A549 (cell line): ENCODE measurements around the gene ALDH16A1.

Experiments used
- EP300 ChIP-seq, 2 experiments: fragments of >200 bp; sonication (Bioruptor Twin); formaldehyde crosslinking; IDR thresholded peaks; 2 replicates in 1 of 2; 3 replicates in 1 of 2; pipeline ENCODE4 v1.6.1; 2016 to 2017
- RCOR1 ChIP-seq: fragments of 150-350 bp; IDR thresholded peaks from 2 replicates; pipeline ENCODE4 v1.6.1; 2014; ENCODE audit warnings: antibody characterized with exemption, low read length, low read depth

GRCh38 chr19:49437231-49437630 lies 15.8 kb upstream of the ALDH16A1 start:
- TF ChIP-seq EP300 (IDR thresholded peaks at IDR 0.05) (no peak), RCOR1 (no peak)
